GM18907 (cell line): ENCODE data around the gene TEDC2.

ENCODE experiments used
- ATAC-seq: cut with Tn5 transposase; IDR thresholded peaks from one replicate; pipeline ENCODE4 v1.9.1; 2021; ENCODE audit warnings: mild to moderate bottlenecking, moderate library complexity; ENCODE audit not compliant: unreplicated experiment

TEDC2 gene

GRCh38 chr16:2511128-2511800, 51.4 kb downstream of the TEDC2 start:
- no peak for ATAC-seq

- ATAC-seq, result no peak
Observed at GRCh38 chr16:2511996-2512734, 52.3 kb downstream of the TEDC2 start.

- ATAC-seq, result no peak
Observed at GRCh38 chr16:2512735-2513404, 53.0 kb downstream of the TEDC2 start.

- ATAC-seq, result peak; percentile 61
Observed at GRCh38 chr16:2513405-2514332, 53.8 kb downstream of the TEDC2 start, which contains the start of gene ATP6V0C. ATP6V0C (plus strand) TSS chr16:2513952; CDS start chr16:2514104, 152 bp downstream.
